ENCODE results near the gene CTSW.

Gene CTSW

GRCh38 chr11:65865550-65866172 lies 14.0 kb upstream of the CTSW start:
- DNase-seq (ENCODE audit: extremely low spot score, insufficient read length, low read depth): no peak
- FAIRE-seq: no peak

GRCh38 chr11:65866509-65867283 lies 12.9 kb upstream of the CTSW start:
- FAIRE-seq: no peak
- no peak for DNase-seq (ENCODE audit: extremely low spot score, insufficient read length, low read depth)

- no peak for FAIRE-seq
- no peak for DNase-seq (ENCODE audit: extremely low spot score, insufficient read length, low read depth)
Observed at GRCh38 chr11:65867284-65868071, 12.2 kb upstream of the CTSW start.

DNA sequence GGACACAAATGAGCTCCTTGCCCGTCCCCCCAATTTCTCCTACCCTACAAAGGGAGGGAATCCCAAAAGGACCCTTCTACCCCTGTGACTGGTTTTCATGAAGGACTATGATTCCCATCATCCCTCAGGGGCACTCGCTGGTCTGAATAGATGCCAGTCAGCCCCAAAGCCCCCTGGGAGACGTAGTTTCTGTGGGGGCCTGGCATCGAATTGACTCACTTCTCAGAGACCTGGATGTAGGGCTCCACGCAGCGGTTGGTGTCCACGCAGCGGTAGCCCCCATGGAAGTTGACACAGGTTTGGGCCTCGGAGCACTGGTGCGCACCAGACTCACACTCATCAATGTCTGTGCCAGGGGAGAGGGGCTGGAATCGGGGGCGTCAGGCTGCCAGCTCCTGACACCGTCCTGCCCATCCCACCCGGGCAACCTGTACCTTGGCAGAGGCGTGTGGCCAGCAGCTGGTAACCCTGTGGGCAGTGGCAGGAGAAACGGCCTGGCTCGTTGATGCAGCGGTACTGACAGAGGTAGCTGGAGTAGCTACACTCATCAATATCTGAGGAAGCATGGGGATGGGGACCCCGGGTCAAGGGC lies 11.5 kb upstream of the CTSW start:
- FAIRE-seq: no peak

GRCh38 chr11:65868907-65869306 lies 10.7 kb upstream of the CTSW start:
- DNase-seq (ENCODE audit: extremely low spot score, insufficient read length, low read depth): no peak
- no peak for FAIRE-seq

More for the DNA sequence above, 11.5 kb upstream of the CTSW start:
- no peak for DNase-seq (ENCODE audit: extremely low spot score, insufficient read length, low read depth)

- DNase-seq (ENCODE audit: extremely low spot score, insufficient read length, low read depth) (no peak), FAIRE-seq (no peak)
Observed at GRCh38 chr11:65869643-65870306, 9.9 kb upstream of the CTSW start.

DNA sequence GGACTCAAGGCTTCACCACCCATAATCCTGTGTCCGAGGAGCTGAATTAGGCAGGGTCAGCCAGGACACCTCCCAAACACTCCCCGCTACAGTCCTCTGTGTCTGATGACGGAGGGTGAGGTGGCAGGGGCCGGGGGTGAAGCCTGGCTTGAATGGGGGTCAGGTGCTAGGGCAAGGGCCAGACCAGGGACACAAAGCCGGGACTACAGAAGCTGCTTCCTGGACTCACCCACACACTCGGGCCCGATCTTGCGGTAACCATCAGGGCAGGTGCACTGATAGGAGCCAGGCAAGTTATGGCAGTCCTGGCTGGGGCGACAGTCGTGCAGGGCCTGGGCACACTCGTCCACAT lies 9.4 kb upstream of the CTSW start:
- no peak for DNase-seq (ENCODE audit: extremely low spot score, insufficient read length, low read depth)
- FAIRE-seq: no peak

- FAIRE-seq: no peak
- DNase-seq (ENCODE audit: extremely low spot score, insufficient read length, low read depth): no peak
Observed at GRCh38 chr11:65870706-65871681, 8.6 kb upstream of the CTSW start.

- DNase-seq (ENCODE audit: extremely low spot score, insufficient read length, low read depth) (no peak), FAIRE-seq (no peak)
Observed at GRCh38 chr11:65871811-65872548, 7.7 kb upstream of the CTSW start.

- FAIRE-seq: no peak
- no peak for DNase-seq (ENCODE audit: extremely low spot score, insufficient read length, low read depth)
Observed at GRCh38 chr11:65872586-65873317, 6.9 kb upstream of the CTSW start, which contains the start of gene EFEMP2. EFEMP2 (minus strand) TSS chr11:65872800; CDS start chr11:65872354, 446 bp downstream.

DNA sequence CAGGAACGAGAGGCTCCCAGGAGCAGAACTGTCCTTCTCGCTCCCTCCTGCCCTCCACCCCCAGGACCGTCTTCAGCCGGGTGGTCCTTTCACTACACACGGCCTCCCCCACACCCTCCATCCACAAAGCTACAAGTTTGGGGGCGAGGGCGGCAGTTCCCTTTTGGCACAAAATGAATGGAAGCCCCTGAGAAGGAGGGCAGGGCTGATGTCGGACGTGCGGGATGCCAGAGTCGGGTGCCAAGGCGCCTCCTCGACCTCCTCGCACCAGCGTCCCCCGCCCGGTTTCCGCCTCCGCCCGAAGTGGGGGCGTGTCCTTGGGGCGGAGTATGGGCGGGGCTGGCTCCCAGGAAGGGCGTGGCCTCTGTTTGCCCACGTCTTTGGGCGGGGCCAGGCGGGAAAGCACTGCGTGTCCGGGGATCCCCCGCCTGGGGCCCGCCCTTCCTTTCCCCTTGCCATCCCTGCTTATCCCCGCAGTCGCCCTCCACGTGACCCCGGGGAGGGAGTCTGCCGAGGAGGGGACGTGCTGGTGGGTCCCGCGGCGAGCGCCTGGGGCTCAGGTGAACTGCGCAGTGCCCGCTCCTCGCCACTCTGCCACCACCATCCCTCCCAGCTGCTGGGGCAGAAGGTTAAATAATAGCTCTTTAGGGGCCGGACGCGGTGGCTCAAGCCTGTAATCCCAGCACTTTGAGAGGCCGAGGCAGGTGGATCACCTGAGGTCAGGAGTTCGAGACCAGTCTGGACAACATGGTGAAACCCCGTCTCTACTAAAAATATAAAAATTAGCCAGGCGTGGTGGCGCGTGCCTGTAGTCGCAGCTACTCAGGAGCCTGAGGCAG lies 6.1 kb upstream of the CTSW start:
- DNase-seq (ENCODE audit: extremely low spot score, insufficient read length, low read depth) (peak; percentile 90), FAIRE-seq (peak; percentile 97)

- DNase-seq (ENCODE audit: extremely low spot score, insufficient read length, low read depth): no peak
- no peak for FAIRE-seq
Observed at GRCh38 chr11:65880027-65880426, 390 bp downstream of the CTSW start.

GRCh38 chr11:65880844-65881421 lies 1.3 kb downstream of the CTSW start:
- DNase-seq (ENCODE audit: extremely low spot score, insufficient read length, low read depth) (no peak), FAIRE-seq (no peak)

GRCh38 chr11:65882120-65883057 lies 2.8 kb downstream of the CTSW start:
- DNase-seq (ENCODE audit: extremely low spot score, insufficient read length, low read depth): no peak
- FAIRE-seq: no peak

- DNase-seq (ENCODE audit: extremely low spot score, insufficient read length, low read depth) (no peak), FAIRE-seq (no peak)
Observed at GRCh38 chr11:65883058-65883761, 3.6 kb downstream of the CTSW start.

Measured in GM18507 (cell line).